Measurements from ENCODE around the gene RBM28. TPM values are rescaled to one million over a fixed set of nuclear protein-coding genes. Genes with fewer than 3 reads are reported as not detected.

Gene RBM28
- total and polyA plus RNA-seq, 7 donors = 22.8 to 45.0 (median 28.8) TPM

DNA sequence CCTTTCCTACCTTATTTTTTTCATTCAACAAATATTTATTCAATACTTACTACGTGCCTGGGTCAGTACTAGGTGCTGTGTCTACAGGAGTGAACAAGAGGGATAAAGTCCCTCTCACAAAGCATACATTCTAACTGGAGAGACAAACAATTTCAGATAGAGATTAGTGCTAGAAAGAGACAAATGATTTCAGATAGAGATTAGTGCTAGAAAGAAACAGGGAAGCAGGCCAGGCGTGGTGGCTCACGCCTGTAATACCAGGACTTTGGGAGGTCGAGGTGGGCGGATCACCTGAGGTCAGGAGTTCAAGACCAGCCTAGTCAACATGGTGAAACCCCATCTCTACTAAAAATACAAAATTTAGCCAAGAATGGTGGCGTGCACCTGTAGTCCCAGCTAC lies 34.6 kb downstream of the RBM28 start:
- ATAC-seq (no peak), DNase-seq (no peak)
- Histone ChIP-seq H3K27ac (no peak overlapping the region), H3K36me3 (ENCODE audit: insufficient read depth in 1 of 2, low read depth in 1 of 2) (peaks cover 13 to 100% of the 10 kb centered on the region in 2 donors), H3K27me3 (ENCODE audit: insufficient read depth in 3 of 3, low read length in 2 of 3) (no peaks in the 10 kb centered on the region), H3K9me3 (no peaks in the 10 kb centered on the region), H3K4me3 (no peak overlapping the region), H3K4me1 (no peaks in the 10 kb centered on the region)
- intact Hi-C loops (cut with DNase I) = no loop called here
- TF ChIP-seq, protein P1, sequence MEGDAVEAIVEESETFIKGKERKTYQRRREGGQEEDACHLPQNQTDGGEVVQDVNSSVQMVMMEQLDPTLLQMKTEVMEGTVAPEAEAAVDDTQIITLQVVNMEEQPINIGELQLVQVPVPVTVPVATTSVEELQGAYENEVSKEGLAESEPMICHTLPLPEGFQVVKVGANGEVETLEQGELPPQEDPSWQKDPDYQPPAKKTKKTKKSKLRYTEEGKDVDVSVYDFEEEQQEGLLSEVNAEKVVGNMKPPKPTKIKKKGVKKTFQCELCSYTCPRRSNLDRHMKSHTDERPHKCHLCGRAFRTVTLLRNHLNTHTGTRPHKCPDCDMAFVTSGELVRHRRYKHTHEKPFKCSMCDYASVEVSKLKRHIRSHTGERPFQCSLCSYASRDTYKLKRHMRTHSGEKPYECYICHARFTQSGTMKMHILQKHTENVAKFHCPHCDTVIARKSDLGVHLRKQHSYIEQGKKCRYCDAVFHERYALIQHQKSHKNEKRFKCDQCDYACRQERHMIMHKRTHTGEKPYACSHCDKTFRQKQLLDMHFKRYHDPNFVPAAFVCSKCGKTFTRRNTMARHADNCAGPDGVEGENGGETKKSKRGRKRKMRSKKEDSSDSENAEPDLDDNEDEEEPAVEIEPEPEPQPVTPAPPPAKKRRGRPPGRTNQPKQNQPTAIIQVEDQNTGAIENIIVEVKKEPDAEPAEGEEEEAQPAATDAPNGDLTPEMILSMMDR (IDR thresholded peaks at IDR 0.05) = no peak
- WGBS, 3 donors = 92 to 96% (median 95%) methylated on average over 6 of the region's 6 CpGs

DNA sequence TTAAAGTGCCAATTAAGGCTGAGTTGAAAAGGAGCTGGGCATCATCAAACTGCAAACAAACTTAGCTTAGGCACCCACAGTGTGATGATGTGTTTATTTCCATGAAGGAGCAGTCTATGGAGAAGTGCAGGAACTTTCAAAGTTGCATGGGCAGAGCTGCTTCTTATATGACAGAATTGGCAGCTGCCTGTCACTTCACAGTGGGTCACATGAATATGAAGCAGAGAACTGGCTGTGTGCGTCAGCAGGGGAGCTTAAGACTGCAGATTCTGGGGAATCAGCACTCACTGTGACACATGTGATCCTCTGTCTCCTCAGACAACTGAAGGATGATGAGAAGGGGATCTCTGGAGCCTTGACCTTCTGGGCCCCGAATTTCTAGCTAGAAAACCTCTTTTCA lies 36.6 kb downstream of the RBM28 start:
- ATAC-seq = peak; percentile 57 to 90 (median 72)
- 69 to 90% (median 81%) methylated on average over 2 of the region's 2 CpGs for WGBS, 3 donors
- intact Hi-C loops (cut with DNase I) = no loop called here
- Histone ChIP-seq H3K4me1 (no peaks in the 10 kb centered on the region), H3K9me3 (no peaks in the 10 kb centered on the region), H3K27me3 (ENCODE audit: insufficient read depth in 3 of 3, low read length in 2 of 3) (no peaks in the 10 kb centered on the region), H3K27ac (peak overlapping the region; percentile 31), H3K36me3 (ENCODE audit: insufficient read depth in 1 of 2, low read depth in 1 of 2) (peaks cover 13 to 95% of the 10 kb centered on the region in 2 donors), H3K4me3 (no peak overlapping the region)
- TF ChIP-seq, protein P1 (IDR thresholded peaks at IDR 0.05) = no peak
- DNase-seq = no peak

DNA sequence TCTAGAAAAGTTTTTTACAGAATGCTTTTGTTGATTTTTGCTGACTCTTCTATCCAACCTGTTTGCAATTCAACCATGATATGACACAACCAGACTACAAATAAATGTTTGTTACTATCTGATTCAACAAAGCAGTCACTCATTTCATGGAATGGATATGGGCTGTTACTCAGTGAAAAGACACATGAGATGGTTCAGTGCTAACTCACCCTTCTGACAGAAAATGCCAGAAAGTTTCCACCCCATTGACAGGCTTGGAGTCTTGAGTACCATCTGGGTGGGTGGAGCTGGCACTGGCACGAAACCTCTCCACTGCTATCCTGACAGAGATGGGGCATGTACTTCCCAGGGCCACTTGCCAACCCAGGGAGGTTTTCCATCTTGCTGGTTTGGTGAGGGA lies 39.5 kb downstream of the RBM28 start:
- no peaks in the 10 kb centered on the region for H3K4me1 ChIP-seq
- H3K27me3 ChIP-seq (ENCODE audit: insufficient read depth in 3 of 3, low read length in 2 of 3) = no peaks in the 10 kb centered on the region
- no peaks in the 10 kb centered on the region for H3K9me3 ChIP-seq
- intact Hi-C loops (cut with DNase I) = no loop called here
- DNase-seq = no peak
- ATAC-seq = peak in 3 of 4 donors; percentile 10 to 41 (median 31)
- WGBS, 3 donors = 69 to 81% (median 77%) methylated on average over 1 of the region's 1 CpG
- H3K36me3 ChIP-seq (ENCODE audit: insufficient read depth in 1 of 2, low read depth in 1 of 2) = peaks cover 5 to 76% of the 10 kb centered on the region in 2 donors
- no peak overlapping the region for H3K4me3 ChIP-seq
- TF ChIP-seq, protein P1 (IDR thresholded peaks at IDR 0.05) = no peak
- no peak overlapping the region for H3K27ac ChIP-seq

DNA sequence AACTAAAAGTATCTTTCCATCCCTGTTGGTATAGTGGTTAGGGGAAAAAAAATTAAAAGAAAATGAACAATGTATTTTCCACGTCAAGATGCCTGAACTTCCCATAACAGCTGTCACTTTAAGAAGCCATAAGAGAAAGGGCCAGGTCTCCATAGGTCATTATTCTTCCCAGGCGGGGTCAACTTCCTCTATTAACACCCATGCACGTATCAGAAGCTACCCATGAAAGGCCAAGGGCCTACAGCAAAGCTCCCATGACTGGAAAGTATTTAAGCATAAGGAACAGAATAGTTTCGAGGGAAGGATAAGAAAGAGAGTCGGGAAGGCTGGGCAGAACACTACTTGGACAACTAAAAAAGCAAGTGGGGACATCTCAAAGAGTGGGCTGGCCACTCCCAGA lies 40.1 kb downstream of the RBM28 start:
- Histone ChIP-seq H3K9me3 (no peaks in the 10 kb centered on the region), H3K27ac (no peak overlapping the region), H3K4me3 (no peak overlapping the region), H3K27me3 (ENCODE audit: insufficient read depth in 3 of 3, low read length in 2 of 3) (no peaks in the 10 kb centered on the region), H3K36me3 (ENCODE audit: insufficient read depth in 1 of 2, low read depth in 1 of 2) (peaks cover 5 to 70% of the 10 kb centered on the region in 2 donors), H3K4me1 (no peaks in the 10 kb centered on the region)
- 83 to 86% (median 84%) methylated on average over 5 of the region's 5 CpGs for WGBS, 3 donors
- ATAC-seq (no peak), DNase-seq (no peak)
- TF ChIP-seq, protein P1 (IDR thresholded peaks at IDR 0.05) = no peak
- intact Hi-C loops (cut with DNase I) = no loop called here

DNA sequence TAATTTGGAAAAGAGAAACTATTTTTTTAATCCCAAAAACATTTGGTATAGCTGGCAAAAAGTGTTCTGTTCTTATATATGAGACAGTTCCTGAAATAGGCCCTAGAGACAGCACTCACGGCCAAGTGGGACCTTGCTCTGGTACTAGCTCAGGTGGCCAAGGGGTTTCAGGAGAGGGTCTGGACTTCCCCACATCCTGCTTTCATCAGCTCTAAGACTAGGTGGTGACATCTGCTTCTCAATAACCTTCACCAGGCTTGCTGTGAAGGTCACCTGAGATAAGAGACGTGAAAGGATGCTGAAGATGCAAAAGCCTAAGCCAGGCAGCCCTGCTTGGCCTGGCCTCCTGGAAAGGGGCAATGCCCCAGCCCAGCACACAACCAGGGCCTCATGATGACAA lies 40.6 kb downstream of the RBM28 start:
- DNase-seq (no peak), ATAC-seq (no peak)
- TF ChIP-seq, protein P1 (IDR thresholded peaks at IDR 0.05) = no peak
- H3K27me3 ChIP-seq (ENCODE audit: insufficient read depth in 3 of 3, low read length in 2 of 3) = no peaks in the 10 kb centered on the region
- no peak overlapping the region for H3K4me3 ChIP-seq
- no peaks in the 10 kb centered on the region for H3K9me3 ChIP-seq
- WGBS, 3 donors = 87 to 98% (median 90%) methylated on average over 2 of the region's 2 CpGs
- H3K4me1 ChIP-seq = no peaks in the 10 kb centered on the region
- no peak overlapping the region for H3K27ac ChIP-seq
- intact Hi-C loops (cut with DNase I) = no loop called here
- peaks cover 5 to 65% of the 10 kb centered on the region in 2 donors for H3K36me3 ChIP-seq (ENCODE audit: insufficient read depth in 1 of 2, low read depth in 1 of 2)
